A673 (cell line): ENCODE measurements around the gene TNFRSF21. TPM values are rescaled to one million over a fixed set of nuclear protein-coding genes. Genes with fewer than 3 reads are reported as not detected.

Experiments
- Bru-seq: library from RNA; stranded (reverse); fragments of 400-500 nt; gene quantifications from one replicate; lab custom pipeline; 2021; lab: Mats Ljungman, UMichigan
- BruChase-seq, 2 experiments: library from RNA; stranded (reverse); fragments of 400-500 nt; gene quantifications; one replicate each; lab custom pipeline; 2021; lab: Mats Ljungman, UMichigan
- BruUV-seq: library from RNA; stranded (reverse); fragments of 400-500 nt; replicated peaks from 2 replicates; lab custom pipeline; 2021; lab: Mats Ljungman, UMichigan
- CTCF ChIA-PET: fragments of 300-600 bp; sonication (Branson Sonifier 250); formaldehyde crosslinking; loops from one replicate; lab custom pipeline; 2022; ENCODE audit warnings: antibody characterized with exemption; lab: Charles Lee
- POLR2A ChIA-PET: fragments of 300-600 bp; sonication (Branson Sonifier 250); formaldehyde crosslinking; loops from one replicate; lab custom pipeline; 2022; ENCODE audit warnings: antibody characterized with exemption; ENCODE audit not compliant: low non-redundant PET; lab: Charles Lee
- DNase-seq: peaks from one replicate; pipeline ENCODE4 v3.0.0-alpha.2; 2015; ENCODE audit warnings: low spot score
- H3K27ac ChIP-seq: fragments of 200-600 bp; sonication (generic); 2 replicates; pipeline ENCODE4 v1.5.1; 2016; ENCODE audit warnings: mixed run types, low read depth, mild to moderate bottlenecking, mixed read lengths, antibody characterized with exemption, low read length; ENCODE audit not compliant: poor library complexity, severe bottlenecking
- H3K27me3 ChIP-seq: fragments of 200-600 bp; sonication (generic); replicated peaks from 2 replicates; pipeline ENCODE4 v1.6.1; 2017; ENCODE audit warnings: mixed run types, low read depth, mild to moderate bottlenecking, mixed read lengths, antibody characterized with exemption, low read length; ENCODE audit not compliant: insufficient read depth, poor library complexity
- H3K36me3 ChIP-seq: fragments of 200-600 bp; sonication (generic); 2 replicates; pipeline ENCODE4 v1.6.1; 2016; ENCODE audit warnings: mixed run types, mild to moderate bottlenecking, mixed read lengths, antibody characterized with exemption, low read length; ENCODE audit not compliant: insufficient read depth, poor library complexity, severe bottlenecking
- H3K4me1 ChIP-seq: fragments of 200-600 bp; sonication (generic); 2 replicates; pipeline ENCODE4 v1.6.1; 2017; ENCODE audit warnings: mixed run types, mild to moderate bottlenecking, mixed read lengths, antibody characterized with exemption, low read length; ENCODE audit not compliant: insufficient read depth, poor library complexity, severe bottlenecking
- H3K4me3 ChIP-seq: fragments of 200-600 bp; sonication (generic); 2 replicates; pipeline ENCODE4 v1.5.1; 2016; ENCODE audit warnings: low read depth, mixed run types, mild to moderate bottlenecking, mixed read lengths, low read length; ENCODE audit not compliant: poor library complexity, severe bottlenecking
- H3K9me3 ChIP-seq: fragments of 200-600 bp; sonication (generic); 2 replicates; pipeline ENCODE4 v1.6.1; 2016; ENCODE audit warnings: mixed run types, low read depth, mild to moderate bottlenecking, mixed read lengths, antibody characterized with exemption, low read length; ENCODE audit not compliant: poor library complexity, severe bottlenecking
- CTCF ChIP-seq: fragments of 300-800, 200-600 bp; sonication (generic); conservative IDR thresholded peaks from 2 replicates; pipeline ENCODE4 v1.5.1; 2017; ENCODE audit warnings: low read depth, mild to moderate bottlenecking, antibody characterized with exemption, low read length, moderate library complexity, mixed read lengths
- EZH2 ChIP-seq: fragments of 200-600 bp; sonication (generic); IDR thresholded peaks from 2 replicates; pipeline ENCODE4 v1.6.1; 2017; ENCODE audit warnings: borderline replicate concordance, low read depth, mild to moderate bottlenecking, mixed read lengths, antibody characterized with exemption, low read length; ENCODE audit not compliant: poor library complexity, severe bottlenecking
- intact Hi-C: fragments of 100-400 bp; cut with micrococcal nuclease; formaldehyde crosslinking; loops from one replicate; pipeline ENCODE4 v1.10.0; 2022; ENCODE audit not compliant: unreplicated experiment
- long read RNA-seq: library from polyadenylated mRNA; stranded (forward); transcript quantifications from one replicate; pipeline ENCODE4 v2.0.0, GENCODE V29; 2022
- total RNA-seq: library from RNA; stranded (reverse); gene quantifications from 2 replicates; pipeline ENCODE4 v1.2.3, GENCODE V29; 2021

TNFRSF21 gene
- total RNA-seq: 31.3 and 36.0 TPM in 2 replicates
- percentile 80 among the genes with signal in this experiment for Bru-seq, nascent RNA
- BruChase-seq, experiment 1, labeled RNA remaining after a 2-hour chase: percentile 68 among the genes with signal in this experiment
- BruChase-seq, experiment 2, labeled RNA remaining after a 6-hour chase: percentile 69 among the genes with signal in this experiment
- long read RNA-seq, transcript TNFRSF21-201 (6 exons, 3,595 nt): major isoform, 50 of 62 reads
- long read RNA-seq, partial matches to known transcripts: 9 of 62 reads
- long read RNA-seq, other reads (novel, unspliced or antisense): 3 of 62 reads

GRCh38 chr6:47309291-47310130, at the start of gene TNFRSF21:
Gene TNFRSF21 (minus strand): TSS chr6:47309905. CDS start chr6:47309511, 394 bp downstream.
- no peaks in the 10 kb centered on the region for H3K9me3 ChIP-seq
- DNase-seq: peak; percentile 94
- intact Hi-C loops: loop anchor here (1.0 to 5.0 kb wide), 2 partner anchors 212 to 462 kb away; no protein-coding TSS in a partner anchor
- peak within 1 kb of the TSS; percentile 67 for H3K4me3 ChIP-seq
- CTCF ChIA-PET: no interaction called here
- peak; percentile 94 for TF ChIP-seq CTCF
- TF ChIP-seq EZH2: no peak
- no TSS peak for BruUV-seq
- POLR2A ChIA-PET: no interaction called here
- H3K27ac ChIP-seq: peak within 1 kb of the TSS; percentile 69
- no peaks in the 10 kb centered on the region for H3K36me3 ChIP-seq
- H3K4me1 ChIP-seq: peaks cover 5% of the 10 kb centered on the region
- H3K27me3 ChIP-seq: peaks cover 3% of the 10 kb centered on the region

GRCh38 chr6:47358440-47359225, 48.9 kb upstream of the TNFRSF21 start:
- peaks cover 55% of the 10 kb centered on the region for H3K27me3 ChIP-seq
- H3K36me3 ChIP-seq: no peaks in the 10 kb centered on the region
- H3K9me3 ChIP-seq: no peaks in the 10 kb centered on the region
- H3K4me1 ChIP-seq: peaks cover 4% of the 10 kb centered on the region
- CTCF ChIA-PET: no interaction called here
- intact Hi-C loops: no loop called here
- POLR2A ChIA-PET: no interaction called here
- no peak overlapping the region for H3K27ac ChIP-seq
- no peak overlapping the region for H3K4me3 ChIP-seq
- BruUV-seq: no TSS peak
- no peak for TF ChIP-seq CTCF
- TF ChIP-seq EZH2: no peak
- DNase-seq: no peak

GRCh38 chr6:47357827-47358226, 48.1 kb upstream of the TNFRSF21 start:
- no TSS peak for BruUV-seq
- TF ChIP-seq CTCF: no peak
- no peak for TF ChIP-seq EZH2
- no peaks in the 10 kb centered on the region for H3K36me3 ChIP-seq
- peaks cover 50% of the 10 kb centered on the region for H3K27me3 ChIP-seq
- intact Hi-C loops: no loop called here
- no peak overlapping the region for H3K4me3 ChIP-seq
- no peak for DNase-seq
- H3K27ac ChIP-seq: no peak overlapping the region
- H3K9me3 ChIP-seq: no peaks in the 10 kb centered on the region
- ChIA-PET POLR2A (no interaction called here), CTCF (no interaction called here)
- H3K4me1 ChIP-seq: peaks cover 4% of the 10 kb centered on the region
